ENCODE results near the gene ZBTB49.

Gene ZBTB49

DNA sequence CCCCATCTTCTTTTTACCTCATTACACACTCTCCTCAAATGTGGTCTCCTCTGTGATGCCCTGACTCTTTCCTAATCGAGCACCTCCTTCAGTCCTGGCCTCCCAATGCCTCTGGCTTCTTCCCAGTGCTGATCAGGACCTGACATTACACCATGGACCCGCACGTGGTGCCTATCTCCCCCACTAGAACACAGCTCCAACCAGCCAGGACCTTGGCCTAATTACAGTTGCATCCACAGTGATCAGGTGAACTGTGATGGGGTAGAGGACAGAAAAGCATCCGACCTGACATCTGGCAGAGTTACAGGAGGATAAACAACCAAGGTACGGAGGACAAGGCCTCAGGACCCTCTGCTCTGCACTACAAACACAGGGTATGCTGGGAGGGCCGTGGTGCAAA, 12.5 kb upstream of the ZBTB49 start:
- DNase-seq (ENCODE audit: low read depth in 2 of 2), result no peak

DNA sequence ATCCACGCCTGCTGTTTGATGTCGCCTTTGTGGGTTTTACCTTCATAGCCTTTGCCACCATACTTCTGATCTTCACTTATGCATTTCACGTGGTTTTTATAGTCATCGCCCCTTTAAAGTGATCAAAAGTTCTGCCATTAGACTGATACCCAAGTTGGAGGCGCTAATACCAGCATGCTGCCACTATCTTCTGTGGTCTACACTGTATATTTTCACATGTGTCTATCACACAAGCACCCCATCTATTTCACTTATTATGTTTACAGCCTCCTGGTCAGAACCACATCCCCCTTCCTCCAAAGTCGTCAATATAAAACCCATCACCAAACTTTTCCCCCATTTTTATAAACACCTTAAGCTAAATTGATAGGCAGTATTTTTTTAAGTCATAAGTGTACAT, 8.3 kb upstream of the ZBTB49 start:
- DNase-seq (ENCODE audit: low read depth in 2 of 2), result no peak

DNA sequence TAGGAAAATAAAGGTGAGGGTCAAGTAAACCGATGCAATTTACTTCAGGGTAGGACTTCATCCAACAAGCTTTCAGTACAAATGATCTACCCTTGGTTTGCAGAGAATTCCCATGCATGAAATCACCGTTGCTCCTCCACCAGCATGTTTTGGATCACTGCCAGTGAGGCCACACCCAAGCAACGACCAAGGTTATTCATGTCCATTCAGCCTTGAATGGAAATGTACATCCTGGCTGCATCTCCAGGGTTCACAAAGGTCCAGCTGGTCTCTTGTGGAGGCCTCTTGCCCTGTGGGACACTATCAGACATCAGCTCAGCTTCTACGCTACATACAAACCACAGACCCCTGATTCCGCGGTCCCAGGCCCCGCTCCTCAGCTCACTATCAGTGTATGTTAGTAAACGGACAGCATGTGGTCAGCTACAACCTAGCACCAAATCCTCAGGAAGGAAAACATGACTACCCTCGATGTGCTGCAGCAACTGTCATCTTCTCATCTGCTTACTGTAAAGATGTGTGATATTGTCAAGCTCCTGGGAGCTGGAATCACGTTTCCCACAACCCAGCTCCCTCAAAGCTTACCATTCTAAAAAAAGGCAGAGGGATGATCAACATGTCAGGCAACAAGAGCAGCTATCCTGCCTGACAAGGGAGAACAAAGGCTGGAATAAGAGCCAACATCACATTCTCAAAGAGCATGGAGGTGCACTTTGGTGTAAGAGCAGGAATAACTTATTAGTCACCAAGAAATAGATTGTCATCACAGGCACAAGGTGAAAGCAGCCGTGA, 5.0 kb upstream of the ZBTB49 start:
- no peak for DNase-seq (ENCODE audit: low read depth in 2 of 2)

DNA sequence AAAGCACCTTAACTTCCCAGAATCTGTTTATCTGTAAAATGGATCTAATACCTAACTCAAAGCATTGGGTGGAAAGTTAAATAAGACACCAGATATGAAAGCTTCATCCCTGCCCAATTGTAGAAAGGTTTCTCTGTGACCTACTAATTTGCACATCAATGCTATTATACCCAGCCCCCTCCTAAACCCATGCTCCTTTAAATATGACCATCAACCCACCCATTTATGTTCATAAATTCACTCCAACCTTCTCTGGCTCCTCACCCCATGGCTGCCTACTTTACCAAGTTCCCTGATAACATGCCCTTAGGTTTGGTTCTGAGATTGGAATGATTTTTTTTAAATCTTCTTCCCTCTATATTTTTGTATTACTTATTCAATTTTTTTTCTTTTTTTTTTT, 2.0 kb upstream of the ZBTB49 start:
- DNase-seq (ENCODE audit: low read depth in 2 of 2), result no peak

DNA sequence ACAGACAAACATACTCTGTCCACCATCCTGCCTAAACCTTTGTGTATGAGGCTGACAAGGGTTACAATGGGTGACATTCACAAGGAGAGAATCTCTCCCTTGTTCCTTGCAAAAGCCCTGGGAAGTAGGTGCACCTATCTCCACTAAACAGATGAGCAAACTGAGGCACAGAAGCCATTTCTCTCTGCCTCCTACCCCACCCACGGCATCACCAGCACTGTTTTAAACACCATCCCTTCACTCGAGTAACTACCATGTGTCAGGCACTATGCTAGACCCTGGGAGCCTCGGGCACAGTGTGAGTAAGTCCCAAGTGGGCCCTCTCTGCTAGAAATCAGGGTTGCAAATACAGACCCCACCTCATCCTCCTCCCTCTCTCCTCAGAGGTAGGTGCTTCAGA, 996 bp upstream of the ZBTB49 start:
- DNase-seq (ENCODE audit: low read depth in 2 of 2), result no peak

DNA sequence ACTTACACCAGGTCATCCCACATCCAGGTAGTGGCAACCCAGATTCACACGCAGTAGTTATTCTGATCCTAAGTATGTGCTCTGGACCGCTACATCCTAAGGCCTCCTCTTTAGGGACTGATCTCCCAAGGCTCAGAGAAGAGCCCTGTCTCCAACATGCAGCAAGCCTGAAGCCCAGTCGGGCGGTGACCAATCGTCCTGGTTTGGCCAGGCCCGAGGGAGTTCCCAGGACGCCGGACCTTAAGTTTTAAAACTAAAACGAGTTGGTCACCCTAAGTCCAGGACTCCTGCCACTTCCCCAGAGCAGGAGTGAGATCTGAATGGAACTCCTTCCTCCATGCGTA, 482 bp upstream of the ZBTB49 start:
- DNase-seq (ENCODE audit: low read depth in 2 of 2), result no peak

DNA sequence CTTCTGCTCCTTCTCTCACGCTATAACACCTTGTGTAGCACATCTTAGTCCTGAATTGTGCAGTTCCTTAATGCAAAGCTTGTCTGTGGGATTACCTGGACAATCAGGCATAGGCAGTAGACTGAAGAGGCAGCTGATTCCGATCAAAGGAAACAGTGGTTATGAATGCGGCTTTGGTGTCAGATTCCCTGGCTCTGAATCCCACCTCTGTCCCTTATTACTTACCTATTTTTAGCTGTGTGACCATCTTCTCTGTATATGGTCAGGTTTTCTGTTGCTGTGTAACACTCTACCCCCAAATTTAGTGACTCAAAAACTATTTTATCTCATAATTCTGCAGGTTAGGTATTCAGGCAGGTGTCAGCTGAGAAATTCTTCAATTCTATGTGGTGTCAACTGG, 3.2 kb downstream of the ZBTB49 start:
- no peak for DNase-seq (ENCODE audit: low read depth in 2 of 2)

DNA sequence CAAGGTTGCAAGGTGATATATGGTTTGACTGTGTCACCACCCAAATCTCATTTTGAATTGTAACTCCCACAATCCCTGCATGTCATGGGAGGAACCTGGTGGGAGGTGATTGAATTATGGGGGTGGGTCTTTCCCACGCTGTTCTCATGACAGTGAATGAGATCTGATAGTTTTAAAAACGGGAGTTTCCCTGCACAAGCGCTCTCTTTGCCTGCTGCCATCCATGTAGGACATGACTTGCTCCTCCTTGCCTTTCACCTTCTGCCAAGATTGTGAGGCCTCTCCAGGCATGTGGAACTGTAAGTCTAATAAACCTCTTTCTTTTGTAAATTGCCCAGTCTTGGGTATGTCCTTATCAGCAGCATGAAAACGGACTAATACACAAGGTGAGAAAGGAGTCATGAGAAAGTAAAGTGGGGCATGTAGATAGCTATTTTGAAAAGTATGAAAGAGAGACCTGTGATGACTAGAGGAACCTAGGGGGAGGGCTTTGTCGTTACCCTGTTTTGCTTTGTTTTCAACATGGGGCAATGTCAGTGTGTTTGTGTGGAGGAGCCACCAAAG, 6.3 kb downstream of the ZBTB49 start:
- DNase-seq (ENCODE audit: low read depth in 2 of 2), result no peak

DNA sequence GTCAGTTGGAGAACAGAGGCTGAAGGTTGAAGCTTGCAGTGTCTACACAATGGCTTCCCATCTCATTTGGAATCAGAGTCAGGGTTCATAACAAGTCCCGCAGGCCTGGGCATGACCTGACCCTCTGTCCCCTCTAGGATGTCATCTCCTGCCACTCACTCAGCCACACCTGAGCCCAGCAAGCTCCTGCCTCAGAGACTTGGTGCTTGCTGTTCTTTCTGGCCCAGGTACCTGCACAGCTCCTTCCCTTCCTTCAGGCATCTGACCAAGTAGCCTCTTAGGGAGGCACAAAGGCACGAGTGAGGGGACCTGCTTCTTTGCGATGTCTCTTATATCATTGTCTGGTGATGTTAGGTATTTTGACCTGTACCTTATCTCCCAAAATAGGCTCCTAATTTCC, 9.0 kb downstream of the ZBTB49 start:
- no peak for DNase-seq (ENCODE audit: low read depth in 2 of 2)

DNA sequence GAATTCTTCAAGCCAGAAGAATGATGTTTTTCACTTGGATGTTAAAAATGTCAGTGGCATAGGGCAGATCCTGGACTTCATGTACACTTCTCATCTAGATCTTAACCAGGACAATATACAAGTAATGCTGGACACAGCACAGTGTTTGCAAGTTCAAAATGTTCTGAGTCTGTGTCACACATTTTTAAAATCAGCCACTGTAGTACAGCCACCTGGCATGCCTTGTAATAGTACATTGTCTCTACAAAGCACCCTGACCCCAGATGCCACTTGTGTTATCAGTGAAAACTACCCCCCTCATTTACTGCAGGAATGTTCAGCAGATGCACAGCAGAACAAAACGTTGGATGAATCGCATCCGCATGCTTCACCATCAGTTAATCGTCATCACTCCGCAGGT, 11.9 kb downstream of the ZBTB49 start:
- DNase-seq (ENCODE audit: low read depth in 2 of 2), result no peak

DNA sequence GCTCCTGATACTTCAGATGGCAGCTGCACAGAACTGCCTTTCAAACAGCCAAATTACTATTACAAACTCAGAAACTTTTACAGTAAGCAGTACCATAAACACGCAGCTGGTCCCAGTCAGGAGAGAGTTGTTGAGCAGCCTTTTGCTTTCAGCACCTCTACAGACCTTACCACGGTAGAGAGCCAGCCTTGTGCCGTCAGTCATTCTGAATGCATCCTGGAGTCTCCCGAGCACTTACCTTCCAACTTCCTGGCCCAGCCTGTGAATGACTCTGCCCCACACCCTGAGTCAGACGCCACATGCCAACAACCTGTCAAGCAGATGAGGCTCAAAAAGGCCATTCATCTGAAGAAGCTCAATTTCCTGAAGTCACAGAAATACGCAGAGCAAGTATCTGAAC, 12.4 kb downstream of the ZBTB49 start:
- DNase-seq (ENCODE audit: low read depth in 2 of 2), result no peak

DNA sequence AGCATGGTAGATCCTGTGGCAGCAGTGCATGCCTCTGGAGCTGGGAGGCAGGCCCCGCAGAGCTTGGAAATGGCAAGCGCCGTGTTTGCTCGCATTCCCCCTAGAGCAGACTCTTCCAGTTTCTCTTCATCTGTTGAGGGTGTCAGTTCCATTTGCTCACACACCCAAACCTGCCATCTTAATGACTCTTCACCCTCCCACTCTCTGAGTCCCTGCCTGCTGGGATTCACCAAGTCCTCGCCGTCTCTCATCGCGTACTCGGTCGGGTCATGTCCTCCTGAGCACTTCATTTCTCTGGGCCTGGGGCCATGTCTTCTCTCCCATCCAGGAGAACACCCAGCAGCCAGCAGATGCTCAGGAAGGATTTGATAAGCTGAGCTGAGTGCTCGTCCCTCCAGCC, 16.9 kb downstream of the ZBTB49 start:
- no peak for DNase-seq (ENCODE audit: low read depth in 2 of 2)

DNA sequence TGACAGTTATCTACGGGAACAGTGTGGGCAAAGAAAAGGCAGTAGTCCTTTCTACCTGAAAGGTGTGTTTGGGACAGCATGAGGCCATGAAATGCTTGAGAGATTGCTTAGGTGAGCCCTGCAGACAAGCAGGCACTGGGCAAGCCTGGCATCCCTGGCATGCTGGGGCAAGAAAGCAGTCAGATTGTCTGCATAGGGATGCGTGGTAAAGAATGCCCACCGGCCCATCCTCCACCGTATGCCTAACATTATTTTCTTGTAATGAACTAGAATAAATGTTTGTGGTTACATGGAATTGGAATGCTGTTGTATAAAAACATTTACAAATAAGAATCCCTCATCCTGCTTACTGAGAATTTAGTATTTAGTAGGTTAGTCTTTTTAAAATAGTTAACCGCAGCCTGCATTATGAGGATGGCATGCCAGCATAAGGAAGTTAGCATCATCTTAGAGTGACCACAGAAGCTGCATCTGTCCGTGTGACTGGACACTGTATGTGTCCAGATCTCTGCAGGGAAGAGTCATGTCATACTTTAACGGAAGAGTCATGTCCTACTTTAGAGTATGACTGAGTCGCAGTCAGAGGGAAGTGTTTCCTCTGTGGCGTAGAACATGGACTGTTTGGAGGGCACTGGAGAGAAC, 18.9 kb downstream of the ZBTB49 start:
- no peak for DNase-seq (ENCODE audit: low read depth in 2 of 2)

DNA sequence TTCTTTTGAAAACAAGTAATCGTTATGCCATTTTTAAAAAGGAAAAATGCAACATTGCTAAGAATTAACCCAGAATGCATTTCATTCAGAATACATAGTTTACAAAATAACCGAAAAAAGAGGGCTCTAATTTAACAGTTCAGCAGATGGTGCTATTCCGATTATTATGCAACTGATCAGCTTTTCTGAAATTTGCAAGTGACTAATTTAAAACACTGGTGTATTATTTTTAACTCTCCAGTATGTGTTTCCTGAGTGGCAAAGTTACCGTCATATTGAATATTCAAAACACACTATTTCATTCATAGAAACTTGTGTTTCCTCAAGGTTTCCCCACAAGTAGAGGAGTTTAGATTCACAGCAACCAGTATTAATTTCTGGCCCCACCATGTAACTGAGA, 21.1 kb downstream of the ZBTB49 start:
- DNase-seq (ENCODE audit: low read depth in 2 of 2), result no peak

DNA sequence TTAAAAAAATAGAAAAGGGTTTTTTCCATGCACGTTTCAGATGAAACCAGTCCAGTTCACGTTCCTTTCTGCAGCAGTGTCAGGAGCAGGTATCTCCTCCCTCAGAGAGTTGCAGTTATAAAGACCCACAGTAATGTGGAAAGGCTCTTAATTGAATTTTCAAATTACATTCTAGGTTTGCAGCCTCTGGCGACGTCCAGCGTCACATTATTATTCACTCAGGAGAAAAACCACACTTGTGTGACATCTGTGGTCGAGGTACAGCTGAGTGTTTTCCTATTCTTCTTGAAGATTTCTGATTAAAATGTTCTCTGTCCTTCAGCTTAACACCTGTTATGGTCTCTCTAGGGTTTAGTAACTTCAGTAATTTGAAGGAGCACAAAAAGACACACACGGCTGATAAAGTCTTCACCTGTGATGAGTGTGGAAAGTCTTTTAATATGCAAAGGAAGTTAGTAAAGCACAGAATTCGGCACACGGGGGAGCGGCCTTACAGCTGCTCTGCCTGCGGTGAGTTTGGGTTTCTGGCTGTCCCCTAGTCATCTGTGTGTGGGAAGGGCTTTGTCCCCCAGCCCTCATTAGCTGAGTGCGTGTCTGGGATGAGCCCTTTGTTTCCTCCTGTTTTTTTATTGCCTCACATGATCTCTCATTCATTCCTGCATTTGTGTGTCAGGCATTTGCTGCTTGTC, 25.6 kb downstream of the ZBTB49 start:
- no peak for DNase-seq (ENCODE audit: low read depth in 2 of 2)

DNA sequence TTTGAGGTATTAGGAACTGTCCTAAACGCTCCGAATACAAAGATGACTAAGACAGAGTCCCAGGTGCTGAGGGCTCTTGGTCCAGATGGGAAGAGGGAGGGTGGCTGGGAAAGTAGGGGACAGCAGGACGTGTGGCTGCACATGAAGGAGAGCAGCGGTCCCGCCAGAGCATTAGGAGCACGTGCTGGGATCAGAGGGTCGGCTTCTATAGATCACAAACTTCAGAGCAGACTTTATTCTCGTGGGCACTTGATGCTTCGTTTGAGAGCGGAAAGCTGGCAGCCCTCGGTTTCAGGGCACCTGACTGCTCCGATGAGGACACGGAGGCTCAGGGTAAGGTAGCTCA, 26.1 kb downstream of the ZBTB49 start:
- DNase-seq (ENCODE audit: low read depth in 2 of 2), result no peak

DNA sequence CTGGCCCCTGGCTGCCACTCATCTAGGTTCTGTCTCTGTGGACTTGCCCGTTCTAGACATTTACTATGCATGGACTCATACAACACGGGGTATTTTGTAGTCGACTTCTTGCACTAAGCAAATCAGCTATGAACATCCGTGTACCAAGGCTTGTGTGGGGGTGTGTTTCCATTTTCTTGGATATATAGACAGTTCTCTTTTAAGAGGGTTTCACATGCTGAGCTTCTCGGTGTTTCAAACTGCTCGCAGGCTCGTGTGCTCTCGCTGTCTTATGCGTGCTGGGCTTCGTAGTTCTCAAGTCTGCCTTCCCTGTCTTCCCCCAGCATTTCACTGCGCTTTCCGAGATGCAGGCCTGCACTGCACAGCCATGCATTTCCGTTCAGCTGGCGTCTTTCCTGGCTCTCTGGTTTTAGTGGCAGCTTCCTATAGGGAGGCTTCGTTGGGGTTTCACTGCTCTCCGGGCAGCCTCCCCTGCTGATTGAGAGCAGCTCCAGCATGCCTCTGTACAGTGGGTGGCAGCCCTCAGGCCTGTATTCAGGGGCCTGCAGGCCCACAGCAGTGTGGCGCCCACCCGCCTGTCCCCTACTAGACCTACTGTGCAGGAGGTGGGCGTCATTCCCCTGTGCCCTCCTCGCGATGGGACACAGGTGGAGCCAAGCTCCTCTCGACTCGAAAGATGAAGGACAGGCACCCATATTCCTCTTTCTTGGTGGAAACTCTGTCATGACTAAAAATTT, 27.6 kb downstream of the ZBTB49 start:
- DNase-seq (ENCODE audit: low read depth in 2 of 2), result no peak

DNA sequence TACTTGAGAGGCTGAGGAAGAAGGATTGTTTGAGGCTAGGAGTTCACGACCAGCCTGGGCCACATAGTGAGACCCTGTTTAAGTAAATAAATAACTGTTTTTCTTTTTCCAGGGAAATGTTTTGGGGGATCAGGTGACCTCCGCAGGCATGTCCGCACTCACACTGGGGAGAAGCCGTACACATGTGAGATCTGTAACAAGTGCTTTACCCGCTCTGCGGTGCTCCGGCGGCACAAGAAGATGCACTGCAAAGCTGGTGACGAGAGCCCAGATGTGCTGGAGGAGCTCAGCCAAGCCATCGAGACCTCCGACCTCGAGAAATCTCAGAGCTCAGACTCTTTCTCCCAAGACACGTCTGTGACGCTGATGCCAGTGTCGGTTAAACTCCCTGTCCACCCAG, 30.5 kb downstream of the ZBTB49 start:
- no peak for DNase-seq (ENCODE audit: low read depth in 2 of 2)

DNA sequence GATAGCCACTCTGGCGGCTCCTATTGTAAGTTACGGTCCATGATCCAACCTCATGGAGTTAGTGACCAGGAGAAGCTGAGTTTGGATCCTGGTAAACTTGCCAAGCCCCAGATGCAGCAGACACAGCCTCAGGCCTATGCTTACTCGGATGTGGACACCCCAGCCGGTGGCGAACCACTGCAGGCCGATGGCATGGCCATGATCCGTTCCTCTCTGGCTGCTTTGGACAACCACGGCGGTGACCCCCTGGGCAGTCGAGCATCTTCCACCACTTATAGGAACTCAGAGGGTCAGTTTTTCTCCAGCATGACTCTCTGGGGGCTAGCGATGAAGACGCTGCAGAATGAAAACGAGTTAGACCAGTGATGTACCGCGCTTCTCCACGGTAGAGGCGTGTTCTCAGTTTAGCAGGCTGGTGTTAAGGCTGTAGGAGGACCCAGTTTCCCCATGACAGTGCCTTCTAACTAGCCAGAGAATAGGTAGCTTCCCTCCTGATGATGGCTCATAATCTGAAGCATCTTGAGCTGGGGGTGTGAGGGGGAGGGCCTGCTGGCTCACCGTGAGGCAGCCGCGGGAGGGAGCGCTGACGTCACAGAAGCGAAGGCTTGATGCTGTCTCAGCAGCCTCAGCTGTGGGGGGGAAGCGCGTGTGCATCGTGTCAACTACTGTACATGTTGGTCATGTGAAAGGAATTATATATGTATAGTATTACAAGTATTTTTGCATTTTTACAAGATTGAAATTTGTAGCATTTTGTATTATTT, 31.1 kb downstream of the ZBTB49 start:
- DNase-seq (ENCODE audit: low read depth in 2 of 2), result no peak

DNA sequence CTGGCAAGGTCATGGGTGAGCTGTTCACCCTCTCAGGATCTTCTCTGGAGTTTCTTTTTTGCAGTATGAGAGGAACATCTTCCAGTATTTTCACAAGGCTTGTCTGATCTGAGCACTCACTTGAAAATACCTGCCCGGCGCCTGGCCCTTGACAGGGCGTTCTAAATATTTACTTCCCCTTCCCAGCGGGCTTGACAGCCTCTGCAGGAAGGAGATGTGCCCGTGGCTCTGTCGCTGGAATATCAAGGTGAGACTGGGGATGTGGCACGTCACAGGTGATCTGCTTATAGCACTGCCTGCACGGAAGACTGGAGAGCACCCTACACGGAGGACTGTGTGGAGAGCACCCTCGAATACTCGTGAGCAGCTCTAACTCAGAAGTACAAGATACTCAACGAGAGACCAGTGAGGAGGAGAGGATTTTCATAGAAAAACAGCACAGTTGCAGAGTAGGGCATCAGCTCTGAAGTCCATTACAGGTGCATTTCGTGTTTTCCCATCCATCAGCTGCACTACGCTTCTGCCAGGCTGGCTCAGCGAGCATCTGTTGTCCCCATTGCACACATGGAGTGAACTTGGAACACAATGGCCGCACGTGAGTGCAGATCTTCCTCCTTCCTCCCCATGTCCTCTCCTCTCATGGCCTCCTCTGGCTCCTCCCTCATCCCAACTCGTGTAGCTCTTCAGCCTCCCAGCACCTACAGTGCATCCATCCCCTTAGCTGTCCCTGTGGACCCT, 32.1 kb downstream of the ZBTB49 start:
- no peak for DNase-seq (ENCODE audit: low read depth in 2 of 2)
